SK-N-SH (cell line): ENCODE measurements around the gene S100A6.

Source experiments
- EZH2phosphoT487 ChIP-seq: fragments of 200-600 bp; sonication (generic); IDR thresholded peaks from 2 replicates; pipeline ENCODE4 v1.6.1; 2017; ENCODE audit warnings: low read depth, mixed run types, mild to moderate bottlenecking, antibody characterized with exemption, moderate library complexity, borderline replicate concordance
- NFIC ChIP-seq: IDR thresholded peaks from 2 replicates; pipeline ENCODE4 v1.4.0; 2012; ENCODE audit warnings: borderline replicate concordance
- NRF1 ChIP-seq: IDR thresholded peaks from 2 replicates; pipeline ENCODE4 v1.6.1; 2012; ENCODE audit warnings: low read depth, mild to moderate bottlenecking, low read length
- POLR2AphosphoS5 ChIP-seq: IDR thresholded peaks from 2 replicates; pipeline ENCODE4 v1.6.1; 2012; ENCODE audit warnings: low read depth, low read length
- RAD21 ChIP-seq: IDR thresholded peaks from 2 replicates; pipeline ENCODE4 v1.6.1; 2012; ENCODE audit warnings: mild to moderate bottlenecking, low read length
- RCOR1 ChIP-seq: fragments of 150-350 bp; IDR thresholded peaks from 2 replicates; pipeline ENCODE4 v1.6.1; 2017; ENCODE audit warnings: antibody characterized with exemption, low read length
- SIN3A ChIP-seq: IDR thresholded peaks from 2 replicates; pipeline ENCODE4 v1.6.1; 2012; ENCODE audit warnings: low read depth, mild to moderate bottlenecking, low read length, moderate library complexity, borderline replicate concordance
- TAF1 ChIP-seq: IDR thresholded peaks from 2 replicates; pipeline ENCODE4 v1.6.1; 2012; ENCODE audit warnings: low read depth, mild to moderate bottlenecking, low read length, moderate library complexity, borderline replicate concordance
- TF ChIP-seq, protein P1 (sequence below): fragments of 200-600 bp; sonication (generic); IDR thresholded peaks from 2 replicates; pipeline ENCODE4 v1.6.1; 2017; ENCODE audit warnings: antibody characterized with exemption, mild to moderate bottlenecking, moderate library complexity
- TF ChIP-seq, protein P2 (sequence below): IDR thresholded peaks from 2 replicates; pipeline ENCODE4 v1.4.0; 2012; ENCODE audit warnings: low read depth, borderline replicate concordance
- TF ChIP-seq, protein P3 (sequence below): IDR thresholded peaks from 2 replicates; pipeline ENCODE4 v1.6.1; 2012; ENCODE audit warnings: mild to moderate bottlenecking, low read depth, low read length, moderate library complexity
- TF ChIP-seq, protein P4 (sequence below): fragments of 150-350 bp; IDR thresholded peaks from 2 replicates; pipeline ENCODE4 v1.6.1; 2016; ENCODE audit warnings: mild to moderate bottlenecking, low read depth, low read length

DNA sequence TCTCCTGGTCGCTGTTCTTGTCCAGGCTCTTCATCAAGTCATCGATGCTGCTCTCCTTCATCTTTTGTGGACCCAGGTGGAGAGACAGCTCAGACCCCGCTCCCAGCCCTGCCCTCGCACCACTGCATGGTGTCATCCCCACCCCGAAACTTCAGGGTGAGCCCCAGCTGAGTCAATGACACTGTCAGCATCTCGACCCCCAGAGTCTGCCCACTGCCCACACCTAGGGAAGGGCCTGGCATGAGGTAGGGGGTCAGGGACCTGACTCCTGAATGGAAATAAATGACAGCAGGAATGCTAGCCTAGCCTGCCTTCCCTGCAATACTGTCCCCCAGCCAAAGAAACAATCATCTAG is 1.6 kb upstream of the S100A6 start:
- TF ChIP-seq, protein P1, sequence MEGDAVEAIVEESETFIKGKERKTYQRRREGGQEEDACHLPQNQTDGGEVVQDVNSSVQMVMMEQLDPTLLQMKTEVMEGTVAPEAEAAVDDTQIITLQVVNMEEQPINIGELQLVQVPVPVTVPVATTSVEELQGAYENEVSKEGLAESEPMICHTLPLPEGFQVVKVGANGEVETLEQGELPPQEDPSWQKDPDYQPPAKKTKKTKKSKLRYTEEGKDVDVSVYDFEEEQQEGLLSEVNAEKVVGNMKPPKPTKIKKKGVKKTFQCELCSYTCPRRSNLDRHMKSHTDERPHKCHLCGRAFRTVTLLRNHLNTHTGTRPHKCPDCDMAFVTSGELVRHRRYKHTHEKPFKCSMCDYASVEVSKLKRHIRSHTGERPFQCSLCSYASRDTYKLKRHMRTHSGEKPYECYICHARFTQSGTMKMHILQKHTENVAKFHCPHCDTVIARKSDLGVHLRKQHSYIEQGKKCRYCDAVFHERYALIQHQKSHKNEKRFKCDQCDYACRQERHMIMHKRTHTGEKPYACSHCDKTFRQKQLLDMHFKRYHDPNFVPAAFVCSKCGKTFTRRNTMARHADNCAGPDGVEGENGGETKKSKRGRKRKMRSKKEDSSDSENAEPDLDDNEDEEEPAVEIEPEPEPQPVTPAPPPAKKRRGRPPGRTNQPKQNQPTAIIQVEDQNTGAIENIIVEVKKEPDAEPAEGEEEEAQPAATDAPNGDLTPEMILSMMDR = no peak
- TF ChIP-seq, protein P2, sequence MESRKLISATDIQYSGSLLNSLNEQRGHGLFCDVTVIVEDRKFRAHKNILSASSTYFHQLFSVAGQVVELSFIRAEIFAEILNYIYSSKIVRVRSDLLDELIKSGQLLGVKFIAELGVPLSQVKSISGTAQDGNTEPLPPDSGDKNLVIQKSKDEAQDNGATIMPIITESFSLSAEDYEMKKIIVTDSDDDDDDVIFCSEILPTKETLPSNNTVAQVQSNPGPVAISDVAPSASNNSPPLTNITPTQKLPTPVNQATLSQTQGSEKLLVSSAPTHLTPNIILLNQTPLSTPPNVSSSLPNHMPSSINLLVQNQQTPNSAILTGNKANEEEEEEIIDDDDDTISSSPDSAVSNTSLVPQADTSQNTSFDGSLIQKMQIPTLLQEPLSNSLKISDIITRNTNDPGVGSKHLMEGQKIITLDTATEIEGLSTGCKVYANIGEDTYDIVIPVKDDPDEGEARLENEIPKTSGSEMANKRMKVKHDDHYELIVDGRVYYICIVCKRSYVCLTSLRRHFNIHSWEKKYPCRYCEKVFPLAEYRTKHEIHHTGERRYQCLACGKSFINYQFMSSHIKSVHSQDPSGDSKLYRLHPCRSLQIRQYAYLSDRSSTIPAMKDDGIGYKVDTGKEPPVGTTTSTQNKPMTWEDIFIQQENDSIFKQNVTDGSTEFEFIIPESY = no peak
- TF ChIP-seq EZH2phosphoT487 = no peak
- TF ChIP-seq SIN3A = no peak
- no peak for TF ChIP-seq NFIC
- TF ChIP-seq NRF1 = no peak
- no peak for TF ChIP-seq RAD21
- no peak for TF ChIP-seq POLR2AphosphoS5
- TF ChIP-seq, protein P3, sequence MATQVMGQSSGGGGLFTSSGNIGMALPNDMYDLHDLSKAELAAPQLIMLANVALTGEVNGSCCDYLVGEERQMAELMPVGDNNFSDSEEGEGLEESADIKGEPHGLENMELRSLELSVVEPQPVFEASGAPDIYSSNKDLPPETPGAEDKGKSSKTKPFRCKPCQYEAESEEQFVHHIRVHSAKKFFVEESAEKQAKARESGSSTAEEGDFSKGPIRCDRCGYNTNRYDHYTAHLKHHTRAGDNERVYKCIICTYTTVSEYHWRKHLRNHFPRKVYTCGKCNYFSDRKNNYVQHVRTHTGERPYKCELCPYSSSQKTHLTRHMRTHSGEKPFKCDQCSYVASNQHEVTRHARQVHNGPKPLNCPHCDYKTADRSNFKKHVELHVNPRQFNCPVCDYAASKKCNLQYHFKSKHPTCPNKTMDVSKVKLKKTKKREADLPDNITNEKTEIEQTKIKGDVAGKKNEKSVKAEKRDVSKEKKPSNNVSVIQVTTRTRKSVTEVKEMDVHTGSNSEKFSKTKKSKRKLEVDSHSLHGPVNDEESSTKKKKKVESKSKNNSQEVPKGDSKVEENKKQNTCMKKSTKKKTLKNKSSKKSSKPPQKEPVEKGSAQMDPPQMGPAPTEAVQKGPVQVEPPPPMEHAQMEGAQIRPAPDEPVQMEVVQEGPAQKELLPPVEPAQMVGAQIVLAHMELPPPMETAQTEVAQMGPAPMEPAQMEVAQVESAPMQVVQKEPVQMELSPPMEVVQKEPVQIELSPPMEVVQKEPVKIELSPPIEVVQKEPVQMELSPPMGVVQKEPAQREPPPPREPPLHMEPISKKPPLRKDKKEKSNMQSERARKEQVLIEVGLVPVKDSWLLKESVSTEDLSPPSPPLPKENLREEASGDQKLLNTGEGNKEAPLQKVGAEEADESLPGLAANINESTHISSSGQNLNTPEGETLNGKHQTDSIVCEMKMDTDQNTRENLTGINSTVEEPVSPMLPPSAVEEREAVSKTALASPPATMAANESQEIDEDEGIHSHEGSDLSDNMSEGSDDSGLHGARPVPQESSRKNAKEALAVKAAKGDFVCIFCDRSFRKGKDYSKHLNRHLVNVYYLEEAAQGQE = no peak
- TF ChIP-seq TAF1 = no peak
- TF ChIP-seq RCOR1 = no peak
- TF ChIP-seq, protein P4, sequence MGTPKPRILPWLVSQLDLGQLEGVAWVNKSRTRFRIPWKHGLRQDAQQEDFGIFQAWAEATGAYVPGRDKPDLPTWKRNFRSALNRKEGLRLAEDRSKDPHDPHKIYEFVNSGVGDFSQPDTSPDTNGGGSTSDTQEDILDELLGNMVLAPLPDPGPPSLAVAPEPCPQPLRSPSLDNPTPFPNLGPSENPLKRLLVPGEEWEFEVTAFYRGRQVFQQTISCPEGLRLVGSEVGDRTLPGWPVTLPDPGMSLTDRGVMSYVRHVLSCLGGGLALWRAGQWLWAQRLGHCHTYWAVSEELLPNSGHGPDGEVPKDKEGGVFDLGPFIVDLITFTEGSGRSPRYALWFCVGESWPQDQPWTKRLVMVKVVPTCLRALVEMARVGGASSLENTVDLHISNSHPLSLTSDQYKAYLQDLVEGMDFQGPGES = no peak
